GM20431 (cell line): Measurements from ENCODE around the gene PHACTR1.

ENCODE experiments used
- in situ Hi-C: fragments of 300-500 bp; cut with MseI, MboI; formaldehyde crosslinking; loops from one replicate; pipeline ENCODE4 v1.15.0; 2020; ENCODE audit warnings: low sequenced_read_pairs; ENCODE audit not compliant: unreplicated experiment

The PHACTR1 gene

DNA sequence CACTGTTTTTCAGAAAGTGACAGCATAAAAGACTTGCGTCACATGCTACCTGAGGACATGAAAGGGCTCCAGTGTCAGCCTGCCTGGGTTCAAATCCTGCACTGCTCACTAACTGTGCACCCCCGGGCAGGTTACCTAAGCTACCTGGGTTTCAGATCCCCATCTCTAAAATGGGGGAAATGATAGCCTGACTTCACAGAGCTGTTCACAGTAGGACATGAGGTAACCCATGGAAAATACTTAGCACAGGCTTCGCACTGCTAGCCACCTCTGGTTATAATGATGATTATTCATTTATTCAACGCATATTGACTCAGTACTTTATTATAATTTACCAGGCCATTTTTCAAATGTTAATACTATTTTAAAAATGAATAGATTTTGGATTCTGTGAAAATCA is 588.7 kb downstream of the PHACTR1 start:
- in situ Hi-C loops, result no loop called here

DNA sequence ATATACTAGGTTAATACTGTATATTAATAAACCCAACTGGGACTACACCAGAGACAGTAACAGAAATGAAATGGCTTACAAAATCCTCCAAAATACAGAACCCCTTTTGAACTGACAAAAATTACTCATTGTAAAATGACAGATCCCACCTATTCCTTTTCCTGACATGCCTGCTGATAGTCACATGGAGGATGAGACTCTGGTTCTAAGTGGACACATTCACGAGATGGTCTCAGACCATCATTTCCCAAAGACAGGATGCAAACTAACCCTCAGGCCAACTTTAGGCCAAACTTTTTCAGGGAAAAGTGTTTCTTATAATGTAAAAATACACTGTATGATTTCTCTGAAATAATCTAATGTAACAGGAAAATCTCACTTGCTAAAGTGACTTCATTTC is 589.2 kb downstream of the PHACTR1 start:
- in situ Hi-C loops, result no loop called here

DNA sequence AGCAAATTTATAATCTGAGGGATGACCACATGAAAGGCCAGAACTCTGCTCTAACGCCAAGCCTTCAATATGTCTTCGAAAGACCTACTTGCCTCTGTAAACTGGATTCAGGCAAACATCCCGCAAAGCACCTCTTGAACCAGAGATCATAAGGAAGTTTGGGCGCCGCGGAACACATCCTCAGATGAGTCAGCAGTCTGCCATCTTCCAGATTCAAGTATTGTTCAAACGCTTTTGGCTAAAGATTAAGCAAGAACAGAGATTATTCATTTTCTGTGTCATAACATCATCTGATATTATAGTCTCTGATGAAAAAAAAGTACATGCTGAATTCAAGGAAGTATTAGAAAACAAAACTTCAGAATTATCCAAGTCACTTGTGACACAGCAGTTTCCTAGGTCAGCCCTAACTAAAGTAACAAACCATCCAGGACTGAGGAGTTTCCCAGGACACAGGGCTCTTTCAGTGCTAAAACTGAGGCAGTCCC is 591.0 kb downstream of the PHACTR1 start:
- in situ Hi-C loops, result no loop called here

DNA sequence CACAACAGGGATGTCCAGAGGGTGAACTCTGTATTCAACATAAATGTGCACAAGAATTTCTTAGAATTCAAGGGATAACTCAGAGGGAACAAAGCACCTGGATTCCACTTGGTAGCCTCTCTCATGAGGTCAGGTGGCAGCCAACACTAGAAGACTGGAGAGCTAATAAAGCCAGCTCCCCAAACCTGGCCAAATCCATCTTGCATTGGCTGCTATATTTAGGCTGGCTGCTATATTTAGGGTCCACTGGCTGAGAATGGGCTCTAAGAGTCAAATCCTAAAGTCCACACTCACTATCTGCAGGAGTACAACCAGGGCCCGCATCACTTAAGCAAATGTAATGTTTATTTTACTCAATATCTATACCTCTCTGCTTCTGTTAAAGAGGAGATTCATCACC is 591.8 kb downstream of the PHACTR1 start:
- in situ Hi-C loops, result no loop called here

DNA sequence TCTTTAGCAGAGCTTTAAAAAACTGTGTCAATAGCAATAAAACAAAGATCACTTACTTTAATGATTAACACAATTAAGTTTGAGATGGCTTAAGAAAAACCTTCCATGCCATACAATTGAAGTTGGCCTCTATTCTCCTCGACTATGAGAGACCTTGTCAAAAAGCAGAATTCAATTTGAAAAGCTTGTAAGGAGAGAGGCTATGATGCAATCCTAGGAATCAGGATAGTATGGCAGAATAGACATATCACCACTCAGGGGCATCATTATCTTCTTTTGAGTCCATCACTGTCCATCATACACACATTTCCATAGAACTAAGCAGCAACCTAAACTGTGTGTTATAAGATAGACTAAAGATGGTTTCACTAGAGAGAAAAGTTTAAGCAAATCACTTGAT is 594.6 kb downstream of the PHACTR1 start:
- in situ Hi-C loops, result no loop called here

DNA sequence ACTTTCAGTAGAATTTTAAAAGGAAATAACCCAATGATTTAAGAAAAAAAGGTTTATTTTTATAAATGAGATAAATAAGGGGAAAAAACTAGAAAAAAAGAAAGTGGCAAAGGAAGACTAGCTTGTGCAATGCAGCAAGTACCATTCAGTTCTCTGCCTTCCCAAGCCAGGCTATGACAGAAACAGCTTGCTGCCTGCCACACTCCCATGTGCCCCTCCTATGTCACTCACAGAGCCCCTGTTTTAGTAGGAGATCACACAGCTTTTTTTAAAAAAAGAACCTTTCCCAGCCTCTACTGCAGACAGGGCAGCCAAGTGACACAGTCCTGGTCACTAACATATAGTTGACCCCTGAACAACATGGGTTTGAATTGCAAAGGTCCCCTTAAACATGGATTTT is 598.2 kb downstream of the PHACTR1 start:
- in situ Hi-C loops, result no loop called here

DNA sequence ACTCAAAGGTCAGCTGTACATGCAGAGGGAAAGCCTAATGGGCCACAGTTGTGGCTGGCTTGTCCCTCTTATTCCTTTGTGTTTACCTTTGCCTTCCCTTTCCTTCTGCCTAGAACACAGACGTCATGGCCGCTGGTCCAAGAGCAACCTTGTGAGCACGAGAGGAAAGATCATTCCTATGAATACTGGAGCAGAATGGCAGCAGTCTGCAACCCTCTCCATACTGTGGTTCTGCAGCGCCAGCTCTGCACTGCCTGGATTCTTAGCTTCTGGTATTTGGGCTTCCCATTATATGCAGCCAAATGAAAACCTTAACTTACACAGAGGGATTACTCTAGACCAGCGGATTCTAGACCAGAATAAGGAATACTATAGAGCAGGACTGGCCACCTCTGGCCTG is 599.3 kb downstream of the PHACTR1 start:
- in situ Hi-C loops, result no loop called here

DNA sequence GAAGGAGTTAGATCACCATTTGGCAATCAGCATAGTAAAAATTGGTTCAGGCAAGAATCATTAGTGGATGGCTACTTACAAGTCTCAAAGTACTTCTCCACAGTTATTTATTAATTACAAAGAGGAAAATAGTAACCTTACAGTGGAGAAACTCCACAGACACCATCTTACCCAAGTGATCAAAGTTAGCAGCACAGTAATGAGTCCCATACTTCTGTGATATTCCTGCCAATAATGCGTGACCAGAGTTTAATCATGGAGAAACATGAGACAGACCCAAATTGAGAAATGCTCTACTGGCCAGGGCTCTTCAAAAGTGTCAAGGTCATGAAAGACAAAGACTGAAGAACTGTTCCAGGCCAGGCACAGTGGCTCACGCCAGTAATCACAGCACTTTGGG is 602.3 kb downstream of the PHACTR1 start:
- in situ Hi-C loops, result no loop called here

DNA sequence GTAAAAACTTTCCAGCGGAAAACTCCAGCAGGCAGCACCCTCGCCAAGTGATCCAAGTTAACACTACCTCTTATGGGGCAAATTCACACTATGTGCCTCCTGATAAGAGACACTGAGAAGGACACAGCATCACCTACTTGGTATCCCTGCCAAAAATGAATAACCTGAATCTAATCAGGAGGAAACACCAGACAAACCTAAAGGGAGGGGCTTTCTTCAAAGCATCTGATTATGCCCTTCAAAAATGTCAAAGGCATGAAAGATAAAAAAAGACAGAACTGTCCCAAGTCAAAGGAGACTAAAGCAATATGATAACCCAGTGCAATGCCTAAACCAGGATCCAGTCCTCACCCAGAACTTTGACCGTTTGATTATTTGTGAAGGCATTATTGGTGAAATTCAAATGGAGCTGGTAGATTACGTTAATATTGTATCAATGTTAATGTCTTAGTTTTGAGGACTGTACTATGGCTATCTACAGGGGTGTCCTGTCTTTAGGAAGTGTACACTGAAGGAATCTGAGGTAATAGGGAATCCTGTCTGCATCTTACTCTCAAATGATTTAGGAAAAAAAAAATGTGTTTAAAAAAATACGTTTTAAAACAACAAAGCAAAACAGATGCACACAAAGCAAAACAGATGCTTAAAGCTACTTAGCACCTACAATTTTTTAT is 603.5 kb downstream of the PHACTR1 start:
- in situ Hi-C loops, result no loop called here

DNA sequence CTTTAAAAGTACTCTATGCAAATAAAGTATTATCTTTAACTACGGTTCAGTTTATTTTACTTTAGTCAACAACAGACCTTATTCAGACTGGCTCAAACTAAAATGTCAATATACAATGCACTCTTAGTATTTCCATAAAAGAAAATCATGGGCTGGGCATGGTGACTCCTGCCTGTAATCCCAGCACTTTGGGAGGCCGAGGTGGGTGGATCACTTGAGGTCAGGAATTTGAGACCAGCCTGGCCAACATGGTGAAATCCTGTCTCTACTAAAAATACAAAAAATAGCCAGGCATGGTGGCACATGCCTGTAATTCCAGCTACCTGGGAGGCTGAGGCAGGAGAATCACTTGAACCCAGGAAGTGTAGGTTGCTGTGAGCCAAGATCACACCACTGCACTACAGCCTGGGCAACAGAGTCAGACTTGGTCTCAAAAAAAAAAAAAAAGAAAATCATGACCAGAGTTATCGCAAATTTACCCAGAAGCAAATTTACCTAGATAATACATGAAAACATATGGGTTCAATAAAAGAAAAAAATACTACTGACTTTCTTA is 609.5 kb downstream of the PHACTR1 start:
- in situ Hi-C loops, result loop anchor here (25.0 kb wide), 1 partner anchor 211 kb away; no protein-coding TSS in a partner anchor

DNA sequence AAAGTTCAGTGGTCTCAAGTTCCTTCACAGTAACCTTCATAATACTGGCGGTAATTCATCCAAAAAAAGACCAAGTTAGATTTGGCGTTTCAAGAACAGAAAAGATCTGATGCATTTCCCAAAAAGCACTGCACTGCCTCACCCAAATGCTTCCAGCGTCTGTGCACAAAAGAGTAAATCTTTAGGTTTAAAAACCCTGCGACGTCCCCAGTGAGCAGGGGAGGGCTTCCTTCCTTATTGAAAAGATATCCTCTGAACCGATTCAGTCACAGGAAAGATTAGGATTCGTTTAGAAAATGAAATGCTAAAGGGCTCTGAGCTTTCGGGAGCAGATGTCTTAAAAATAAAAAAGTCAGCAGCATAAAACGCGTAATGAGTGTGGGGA is 611.1 kb downstream of the PHACTR1 start:
- in situ Hi-C loops, result loop anchor here (25.0 kb wide), 1 partner anchor 210 kb away; no protein-coding TSS in a partner anchor

DNA sequence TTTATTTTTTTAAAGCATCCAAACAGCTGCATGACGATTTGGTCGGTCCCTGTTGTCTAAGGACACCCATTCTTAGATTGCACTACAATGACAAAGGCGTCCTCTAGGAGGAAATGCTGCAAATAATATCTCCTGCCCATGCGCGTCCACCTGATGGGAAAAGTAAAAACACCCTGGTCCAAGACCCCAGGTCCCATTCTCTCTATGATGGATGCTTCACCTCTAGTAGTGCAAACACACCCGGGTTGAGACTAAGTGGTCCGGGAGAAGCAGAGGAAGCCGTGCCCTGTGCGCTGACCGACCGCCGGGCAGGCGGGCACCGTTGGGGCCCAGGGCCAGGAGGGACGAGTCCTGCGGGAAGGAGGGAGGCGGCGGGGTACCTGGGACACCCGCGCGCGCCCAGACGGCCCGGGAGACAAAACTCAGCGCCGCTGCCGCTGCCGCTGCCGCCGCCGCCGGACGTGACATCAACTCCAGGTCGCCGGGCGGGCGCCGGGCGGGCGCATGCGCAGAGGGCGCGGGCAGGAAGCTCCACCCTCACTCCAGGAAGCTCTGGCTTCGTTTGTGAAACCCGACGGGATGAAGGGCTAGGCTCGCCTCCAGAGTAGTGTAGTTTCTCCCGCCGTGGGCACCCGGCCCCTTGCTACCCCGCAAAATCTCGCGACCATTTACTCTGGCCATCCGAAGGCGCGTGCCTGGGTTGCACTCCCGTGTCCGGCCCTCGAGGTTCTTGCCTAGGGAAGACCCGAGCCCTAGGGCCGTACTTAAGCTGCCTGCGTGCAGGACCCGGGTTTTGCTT is 611.7 kb downstream of the PHACTR1 start, which contains the start of gene TBC1D7:
Gene TBC1D7, minus strand, starts transcription at position 462 of the 799 bp plus-strand sequence. CDS start 1,639 bp downstream, outside the sequence.
- in situ Hi-C loops, result loop anchor here (25.0 kb wide), 1 partner anchor 209 kb away; no protein-coding TSS in a partner anchor

DNA sequence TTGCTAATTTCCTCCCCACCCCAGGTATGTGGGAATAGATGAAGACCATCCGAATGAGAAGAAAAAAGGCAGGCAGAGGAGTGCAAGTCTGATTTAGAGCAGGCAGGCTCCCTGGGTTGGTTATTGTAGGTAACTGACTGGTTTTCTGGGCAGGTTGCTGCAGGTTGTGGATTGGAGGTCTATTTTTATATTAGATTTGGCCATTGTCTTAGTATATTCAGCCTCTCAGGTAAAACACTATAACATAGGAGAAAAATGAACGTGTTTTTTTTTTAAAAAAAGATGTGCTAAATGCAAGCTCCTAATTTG is 612.3 kb downstream of the PHACTR1 start:
- in situ Hi-C loops, result loop anchor here (25.0 kb wide), 1 partner anchor 208 kb away; no protein-coding TSS in a partner anchor

DNA sequence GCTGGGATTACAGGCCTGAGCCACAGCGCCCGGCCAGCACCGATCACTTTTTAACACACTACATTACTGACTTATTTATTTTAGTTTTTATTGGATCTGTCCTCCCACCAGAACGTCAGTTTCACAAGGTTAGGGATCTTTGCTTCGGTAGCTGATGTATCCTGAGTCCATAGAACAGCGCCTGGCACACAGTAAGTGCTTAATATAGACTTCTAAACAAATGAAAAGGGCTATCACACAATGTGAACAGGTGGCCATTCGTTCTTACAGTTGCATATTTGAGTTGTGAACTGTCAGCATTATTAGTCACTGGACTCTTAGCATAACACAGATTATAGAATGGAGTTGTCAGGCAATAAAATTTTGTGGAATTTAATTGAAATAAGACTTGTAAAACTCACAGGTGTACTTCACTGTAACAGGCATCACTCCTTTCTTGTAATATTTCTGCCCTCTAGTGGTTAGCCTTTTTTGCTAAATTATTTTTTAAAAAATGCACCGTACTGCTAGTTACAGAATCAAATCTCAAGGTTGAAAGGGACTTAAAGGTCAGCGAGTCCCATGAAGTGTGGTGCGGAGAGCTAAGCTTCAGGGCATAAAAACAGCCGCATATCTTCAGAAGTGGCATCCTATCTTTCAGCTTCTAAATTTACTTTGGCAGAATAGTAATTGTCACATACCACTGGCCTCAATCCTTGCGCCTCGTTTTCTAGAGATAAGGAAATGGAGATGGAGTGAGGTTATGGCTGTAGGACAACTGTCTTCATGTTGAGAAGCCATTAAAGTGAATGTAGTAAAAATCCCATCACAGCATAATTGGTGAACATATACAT is 615.2 kb downstream of the PHACTR1 start:
- in situ Hi-C loops, result loop anchor here (25.0 kb wide), 1 partner anchor 206 kb away; no protein-coding TSS in a partner anchor

DNA sequence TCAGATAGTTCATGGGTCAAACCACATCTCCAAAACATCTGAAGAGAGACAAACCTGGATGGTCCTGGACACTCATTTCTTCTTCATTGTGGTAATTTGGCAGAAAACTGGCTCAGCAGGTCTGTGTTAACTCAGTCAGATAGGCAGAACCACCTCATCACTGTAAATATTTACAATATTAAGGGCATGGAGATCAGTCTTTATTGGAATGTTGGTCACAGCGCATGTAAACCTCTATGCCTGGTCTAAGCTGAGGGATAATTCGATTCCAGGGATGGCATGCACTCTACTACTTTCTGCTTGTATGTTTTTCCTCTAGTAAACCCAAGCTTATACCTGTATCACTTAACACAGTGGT is 615.8 kb downstream of the PHACTR1 start:
- in situ Hi-C loops, result loop anchor here (25.0 kb wide), 1 partner anchor 205 kb away; no protein-coding TSS in a partner anchor

DNA sequence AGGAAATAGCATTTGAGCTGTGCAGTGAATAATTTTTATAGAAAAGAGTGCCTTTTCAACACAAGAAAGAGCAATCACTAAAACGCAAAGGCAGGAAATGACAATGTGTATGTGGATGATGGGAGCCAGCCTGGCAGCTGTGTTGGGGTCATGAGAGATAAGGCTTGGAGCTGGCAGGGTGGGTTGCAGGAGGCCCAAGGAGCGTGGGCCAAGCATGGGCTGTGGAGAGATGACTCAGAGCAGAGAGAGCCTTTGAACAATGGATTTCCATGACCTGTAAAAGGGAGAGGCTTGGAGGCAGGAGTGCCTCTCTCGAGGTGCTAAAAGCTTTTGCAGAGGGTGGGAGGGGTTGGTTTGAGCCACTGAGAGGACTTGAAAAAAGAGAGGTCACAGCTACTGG is 618.4 kb downstream of the PHACTR1 start:
- in situ Hi-C loops, result loop anchor here (25.0 kb wide), 1 partner anchor 202 kb away; no protein-coding TSS in a partner anchor

DNA sequence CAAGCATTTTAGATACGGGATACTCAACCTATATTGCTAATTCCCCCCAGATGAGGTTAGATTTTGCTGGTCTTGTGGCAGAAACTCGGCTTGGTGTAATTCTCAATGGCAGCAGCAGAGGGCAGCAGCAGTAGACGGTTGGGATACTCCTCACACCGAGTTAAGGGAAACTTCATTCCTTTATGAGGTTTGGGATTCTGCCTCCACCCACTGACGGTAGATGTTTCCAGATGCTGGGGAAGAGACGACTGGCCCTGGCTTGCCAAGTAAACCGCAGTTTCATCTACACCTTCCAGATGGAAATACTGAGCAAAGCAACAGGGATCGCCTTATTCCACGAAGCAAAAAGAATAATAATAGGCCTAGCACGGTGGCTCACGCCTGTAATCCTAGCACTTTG is 620.0 kb downstream of the PHACTR1 start:
- in situ Hi-C loops, result loop anchor here (25.0 kb wide), 1 partner anchor 201 kb away; no protein-coding TSS in a partner anchor

DNA sequence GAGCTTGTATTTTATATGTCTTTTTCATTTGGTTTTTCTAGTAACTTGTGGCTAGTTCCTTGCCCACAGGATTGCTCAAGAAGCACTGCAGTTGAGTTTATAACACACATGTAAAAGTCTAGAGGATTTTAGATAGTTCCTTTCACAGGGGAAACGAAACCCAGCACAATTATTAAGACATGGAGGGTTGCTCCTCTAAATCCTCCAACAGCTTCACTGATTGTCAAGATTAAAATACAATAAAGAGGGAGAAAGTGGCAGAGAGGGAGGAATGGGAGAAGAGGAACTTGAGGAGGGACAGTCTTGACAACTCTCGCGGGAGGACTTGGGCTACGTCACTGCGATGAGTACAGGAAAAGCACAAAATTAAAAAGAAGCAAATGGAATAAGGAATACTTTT is 621.5 kb downstream of the PHACTR1 start:
- in situ Hi-C loops, result loop anchor here (25.0 kb wide), 1 partner anchor 199 kb away; no protein-coding TSS in a partner anchor
